Stimulated activated CD8-positive, alpha-beta memory T cell treated with anti-CD3 and anti-CD28 coated beads, Interleukin-7, amount 100 ng/mL, for 4 hours (primary cell): ENCODE data around the gene PDE11A.

Experiments used
- DNase-seq, 2 donors: peaks; one replicate each; pipeline ENCODE4 v3.0.0-alpha.2; 2020; ENCODE audit warnings: low read depth in 2 of 2

The PDE11A gene

GRCh38 chr2:177759443-177759842 is 313.1 kb downstream of the PDE11A start:
- no peak for DNase-seq

- no peak for DNase-seq
Observed at GRCh38 chr2:177758591-177759371, 313.8 kb downstream of the PDE11A start.

- no peak for DNase-seq
Observed at GRCh38 chr2:177756336-177756735, 316.2 kb downstream of the PDE11A start.

GRCh38 chr2:177754492-177754873 is 318.1 kb downstream of the PDE11A start:
- no peak for DNase-seq

GRCh38 chr2:177753682-177754491 is 318.7 kb downstream of the PDE11A start:
- DNase-seq: no peak

GRCh38 chr2:177748360-177748759 is 324.2 kb downstream of the PDE11A start:
- no peak for DNase-seq

GRCh38 chr2:177747384-177747783 is 325.2 kb downstream of the PDE11A start:
- DNase-seq: no peak

- no peak for DNase-seq
Observed at GRCh38 chr2:177746358-177746757, 326.2 kb downstream of the PDE11A start.

- no peak for DNase-seq
Observed at GRCh38 chr2:177745531-177745930, 327.0 kb downstream of the PDE11A start.

- DNase-seq: no peak
Observed at GRCh38 chr2:177742851-177743250, 329.7 kb downstream of the PDE11A start.

- DNase-seq: no peak
Observed at GRCh38 chr2:177741866-177742265, 330.7 kb downstream of the PDE11A start.

- no peak for DNase-seq
Observed at GRCh38 chr2:177740700-177741099, 331.9 kb downstream of the PDE11A start.

- no peak for DNase-seq
Observed at GRCh38 chr2:177738461-177739235, 333.9 kb downstream of the PDE11A start.

GRCh38 chr2:177735318-177735803 is 337.2 kb downstream of the PDE11A start:
- no peak for DNase-seq

GRCh38 chr2:177733322-177733855 is 339.2 kb downstream of the PDE11A start:
- no peak for DNase-seq

- no peak for DNase-seq
Observed at GRCh38 chr2:177731384-177731783, 341.2 kb downstream of the PDE11A start.

GRCh38 chr2:177730792-177731191 is 341.8 kb downstream of the PDE11A start:
- no peak for DNase-seq

GRCh38 chr2:177730363-177730762 is 342.2 kb downstream of the PDE11A start:
- DNase-seq: no peak

- no peak for DNase-seq
Observed at GRCh38 chr2:177728920-177729319, 343.7 kb downstream of the PDE11A start.

GRCh38 chr2:177728399-177728765 is 344.2 kb downstream of the PDE11A start:
- no peak for DNase-seq

GRCh38 chr2:177727577-177728398 is 344.8 kb downstream of the PDE11A start:
- DNase-seq: no peak
